ENCODE measurements around the gene NFYB.
"Not testable (repeated sequence)": the region's sequence is repeated elsewhere in the genome, so short reads cannot be mapped to it uniquely, and the experiment has no call there.

The NFYB gene

DNA sequence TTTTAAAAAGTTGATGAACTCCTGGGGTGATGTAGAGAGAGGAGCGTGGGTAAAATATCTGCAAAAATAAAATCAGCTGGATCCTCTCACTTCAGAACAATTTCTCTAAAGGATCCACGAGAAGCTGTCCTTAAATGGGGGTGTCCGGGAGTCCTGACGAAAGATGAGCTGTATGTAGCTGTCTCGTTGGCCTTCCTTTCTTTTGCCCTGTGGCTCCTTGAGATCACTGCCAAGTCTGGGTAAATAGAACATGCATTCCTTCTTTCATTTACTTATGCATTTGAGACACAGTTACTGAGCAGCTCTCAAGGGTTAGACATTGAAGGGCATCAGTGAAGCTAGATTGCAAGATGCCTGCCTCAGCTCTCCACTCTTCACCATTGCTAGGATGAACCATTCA, 42.4 kb upstream of the NFYB start:
- DNase-seq (ENCODE audit: extremely low read depth, low read depth) = no peak
- no peak overlapping the region for H3K4me3 ChIP-seq (replicated peaks; ENCODE audit: low read depth, low read length)
- TF ChIP-seq CTCF (IDR thresholded peaks at IDR 0.05; ENCODE audit: low read depth, low read length, missing control alignments) = no peak

- peak; percentile 72 for DNase-seq (ENCODE audit: extremely low read depth, low read depth)
- peak; percentile 56 for TF ChIP-seq CTCF (IDR thresholded peaks at IDR 0.05; ENCODE audit: low read depth, low read length, missing control alignments)
- no peak overlapping the region for H3K4me3 ChIP-seq (replicated peaks; ENCODE audit: low read depth, low read length)
These were observed 39.9 kb upstream of the NFYB start for GRCh38 chr12:104177663-104178501.

GRCh38 chr12:104177336-104177662, 39.3 kb upstream of the NFYB start:
- no peak overlapping the region for H3K4me3 ChIP-seq (replicated peaks; ENCODE audit: low read depth, low read length)
- TF ChIP-seq CTCF (IDR thresholded peaks at IDR 0.05; ENCODE audit: low read depth, low read length, missing control alignments) = no peak
- DNase-seq (ENCODE audit: extremely low read depth, low read depth) = no peak

DNA sequence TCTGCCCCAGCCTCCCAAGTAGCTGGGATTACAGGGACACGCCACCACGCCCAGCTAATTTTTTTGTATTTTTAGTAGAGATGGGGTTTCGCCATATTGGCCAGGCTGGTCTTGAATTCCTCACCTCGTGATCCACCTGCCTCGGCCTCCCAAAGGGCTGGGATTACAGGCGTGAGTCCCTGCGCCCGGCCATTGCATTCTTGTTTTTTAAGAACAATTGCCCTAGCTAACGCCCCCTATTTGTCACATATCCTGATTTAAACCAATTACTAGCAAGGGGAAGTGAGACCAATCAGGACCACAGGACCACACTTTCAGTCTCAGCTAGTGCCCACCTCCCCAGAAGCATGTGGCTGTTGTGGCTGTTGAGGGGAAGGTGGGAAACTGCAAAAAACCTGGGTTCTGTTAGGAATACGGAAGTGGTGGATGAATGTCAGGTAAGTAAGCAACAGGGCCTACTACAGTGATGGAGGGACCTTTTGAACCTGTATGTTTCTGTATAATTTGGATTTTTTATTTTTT, 37.8 kb upstream of the NFYB start:
- no peak for TF ChIP-seq CTCF (IDR thresholded peaks at IDR 0.05; ENCODE audit: low read depth, low read length, missing control alignments)
- no peak for DNase-seq (ENCODE audit: extremely low read depth, low read depth)
- no peak overlapping the region for H3K4me3 ChIP-seq (replicated peaks; ENCODE audit: low read depth, low read length)

DNA sequence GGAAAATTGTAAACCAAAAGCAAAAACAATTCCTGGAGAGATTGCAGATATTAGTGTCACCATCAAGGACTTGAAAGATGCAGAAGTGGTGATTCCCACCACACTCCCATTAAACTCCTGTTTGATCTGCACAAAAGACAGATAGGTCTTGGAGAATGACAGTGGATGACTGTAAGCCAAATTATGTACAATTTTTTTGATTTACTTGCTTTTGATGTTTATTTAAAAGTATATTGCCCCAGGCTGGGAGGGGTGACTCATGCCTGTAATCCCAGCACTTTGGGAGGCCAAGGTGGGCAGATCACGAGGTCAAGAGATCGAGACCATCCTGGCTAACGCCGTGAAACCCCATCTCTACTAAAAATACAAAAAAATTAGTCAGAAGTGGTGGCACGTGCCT, 35.8 kb upstream of the NFYB start:
- not testable (repeated sequence) for DNase-seq (ENCODE audit: extremely low read depth, low read depth); H3K4me3 ChIP-seq (replicated peaks; ENCODE audit: low read depth, low read length)

DNA sequence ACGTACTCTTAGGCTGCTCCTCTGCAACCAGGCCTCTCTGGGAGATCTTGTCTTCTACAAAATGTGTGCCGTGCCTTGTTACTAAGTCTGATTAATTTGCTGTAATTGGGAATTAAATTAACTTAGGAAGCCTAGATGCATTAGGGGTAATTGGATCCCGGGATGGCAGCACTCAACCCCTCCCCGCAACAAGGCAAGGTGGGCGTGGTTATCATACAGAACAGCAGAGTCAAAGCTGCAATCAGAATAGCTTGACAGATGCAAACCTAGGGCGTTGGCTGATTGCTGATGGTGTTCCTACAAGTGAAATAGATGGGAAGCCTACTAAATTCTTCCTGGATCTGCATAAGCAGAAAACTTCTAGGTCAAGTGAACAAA, 34.5 kb upstream of the NFYB start:
- no peak for DNase-seq (ENCODE audit: extremely low read depth, low read depth)
- H3K4me3 ChIP-seq (replicated peaks; ENCODE audit: low read depth, low read length) = no peak overlapping the region
- no peak for TF ChIP-seq CTCF (IDR thresholded peaks at IDR 0.05; ENCODE audit: low read depth, low read length, missing control alignments)

GRCh38 chr12:104171785-104172569, 34.0 kb upstream of the NFYB start:
- TF ChIP-seq CTCF (IDR thresholded peaks at IDR 0.05; ENCODE audit: low read depth, low read length, missing control alignments) = no peak
- no peak overlapping the region for H3K4me3 ChIP-seq (replicated peaks; ENCODE audit: low read depth, low read length)
- DNase-seq (ENCODE audit: extremely low read depth, low read depth) = no peak

Measured in HFF-Myc (cell line).